Activated CD4-positive, alpha-beta T cell treated with anti-CD3 and anti-CD28 coated beads, Interleukin-2, amount 10 ng/mL, durations not matched to agents 7 days and 5 days (primary cell): Measurements from ENCODE around the gene AMPD3. TPM values are rescaled to one million over a fixed set of nuclear protein-coding genes. Genes with fewer than 3 reads are reported as not detected.

Source experiments
- CTCF ChIA-PET: fragments of 350-600 bp; sonication (Branson Sonifier 250); formaldehyde crosslinking; loops from one replicate; lab custom pipeline; 2021; ENCODE audit warnings: antibody characterized with exemption; lab: Charles Lee
- POLR2A ChIA-PET: fragments of 350-600 bp; sonication (Branson Sonifier 250); formaldehyde crosslinking; loops from one replicate; lab custom pipeline; 2021; ENCODE audit warnings: antibody characterized with exemption; lab: Charles Lee
- DNase-seq: peaks from one replicate; pipeline ENCODE4 v3.0.0-alpha.2; 2020
- H3K27ac Mint-ChIP-seq: one replicate; pipeline ENCODE4 v1.8.0; 2021; ENCODE audit warnings: mild to moderate bottlenecking, moderate library complexity, mixed read lengths
- H3K27me3 Mint-ChIP-seq: one replicate; pipeline ENCODE4 v1.8.0; 2021; ENCODE audit warnings: mixed read lengths
- H3K36me3 Mint-ChIP-seq: one replicate; pipeline ENCODE4 v1.8.0; 2021; ENCODE audit warnings: low read depth, mixed read lengths
- H3K4me1 Mint-ChIP-seq: one replicate; pipeline ENCODE4 v1.8.0; 2021; ENCODE audit warnings: mixed read lengths
- H3K4me3 Mint-ChIP-seq: one replicate; pipeline ENCODE4 v1.8.0; 2021; ENCODE audit warnings: mild to moderate bottlenecking, moderate library complexity, mixed read lengths
- H3K9me3 Mint-ChIP-seq: one replicate; pipeline ENCODE4 v1.8.0; 2021; ENCODE audit warnings: mixed read lengths
- total RNA-seq, 2 experiments: library from RNA; stranded (reverse); gene quantifications; one replicate each; pipeline ENCODE4 v1.2.3, GENCODE V29; 2021

Gene AMPD3
- total RNA-seq, 2 experiments from 2014 or later = 20.3 to 20.8 TPM

DNA sequence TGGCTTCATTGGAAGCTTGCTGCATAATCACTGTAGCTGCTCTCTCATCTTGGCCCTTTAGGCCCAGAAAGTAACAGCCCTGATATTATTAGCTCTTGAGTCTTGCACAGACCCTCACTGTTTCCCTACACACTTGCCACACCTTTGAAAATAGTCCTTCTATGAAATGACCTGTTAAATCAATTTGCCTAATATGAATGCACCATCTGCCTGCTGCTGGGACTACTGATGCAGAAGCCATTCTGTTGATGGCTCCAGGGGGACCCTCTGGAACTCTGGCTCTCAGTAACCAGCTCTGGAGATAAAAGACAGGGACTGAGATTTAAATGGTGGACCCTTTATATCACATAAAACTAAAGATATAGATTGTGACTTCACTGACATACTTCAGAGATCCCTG, 14.7 kb upstream of the AMPD3 start:
- no peak overlapping the region for H3K4me3 Mint-ChIP-seq
- peaks cover 36% of the 10 kb centered on the region for H3K4me1 Mint-ChIP-seq
- ChIA-PET CTCF (interaction anchor here (1.0 to 7.3 kb wide), 4 partner anchors 11 to 330 kb away, joined by 3 to 50 read pairs (median 4); partner anchors contain the start of gene AMPD3), POLR2A (no interaction called here)
- peaks cover 9% of the 10 kb centered on the region for H3K27me3 Mint-ChIP-seq
- DNase-seq = no peak
- no peaks in the 10 kb centered on the region for H3K36me3 Mint-ChIP-seq
- H3K9me3 Mint-ChIP-seq = no peaks in the 10 kb centered on the region
- no peak overlapping the region for H3K27ac Mint-ChIP-seq

DNA sequence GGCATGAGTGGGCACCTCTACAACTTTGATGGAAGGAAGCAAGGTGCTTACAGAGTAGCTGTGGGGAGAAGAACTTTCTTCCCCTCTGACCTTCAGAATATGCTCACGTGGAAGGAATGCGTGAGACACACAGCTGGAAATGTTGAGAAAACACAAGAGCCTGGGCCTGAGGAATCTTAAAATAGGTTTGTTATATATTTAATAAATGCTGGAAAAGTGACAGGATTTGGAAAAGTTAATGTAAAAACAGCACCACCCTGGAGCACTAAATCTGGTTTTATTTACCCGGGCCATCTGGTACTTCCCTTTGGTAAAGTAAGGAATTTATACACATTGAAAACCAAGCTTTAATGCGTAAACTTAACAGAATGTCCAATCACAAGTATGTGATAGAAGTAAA, 14.0 kb upstream of the AMPD3 start:
- POLR2A ChIA-PET = no interaction called here
- no peak overlapping the region for H3K4me3 Mint-ChIP-seq
- DNase-seq = no peak
- CTCF ChIA-PET = interaction anchor here (0.6 to 7.3 kb wide), 5 partner anchors 9 to 329 kb away, joined by 3 to 50 read pairs (median 4); partner anchors contain the start of gene AMPD3
- no peaks in the 10 kb centered on the region for H3K9me3 Mint-ChIP-seq
- peaks cover 37% of the 10 kb centered on the region for H3K4me1 Mint-ChIP-seq
- H3K36me3 Mint-ChIP-seq = no peaks in the 10 kb centered on the region
- peaks cover 9% of the 10 kb centered on the region for H3K27me3 Mint-ChIP-seq
- no peak overlapping the region for H3K27ac Mint-ChIP-seq

DNA sequence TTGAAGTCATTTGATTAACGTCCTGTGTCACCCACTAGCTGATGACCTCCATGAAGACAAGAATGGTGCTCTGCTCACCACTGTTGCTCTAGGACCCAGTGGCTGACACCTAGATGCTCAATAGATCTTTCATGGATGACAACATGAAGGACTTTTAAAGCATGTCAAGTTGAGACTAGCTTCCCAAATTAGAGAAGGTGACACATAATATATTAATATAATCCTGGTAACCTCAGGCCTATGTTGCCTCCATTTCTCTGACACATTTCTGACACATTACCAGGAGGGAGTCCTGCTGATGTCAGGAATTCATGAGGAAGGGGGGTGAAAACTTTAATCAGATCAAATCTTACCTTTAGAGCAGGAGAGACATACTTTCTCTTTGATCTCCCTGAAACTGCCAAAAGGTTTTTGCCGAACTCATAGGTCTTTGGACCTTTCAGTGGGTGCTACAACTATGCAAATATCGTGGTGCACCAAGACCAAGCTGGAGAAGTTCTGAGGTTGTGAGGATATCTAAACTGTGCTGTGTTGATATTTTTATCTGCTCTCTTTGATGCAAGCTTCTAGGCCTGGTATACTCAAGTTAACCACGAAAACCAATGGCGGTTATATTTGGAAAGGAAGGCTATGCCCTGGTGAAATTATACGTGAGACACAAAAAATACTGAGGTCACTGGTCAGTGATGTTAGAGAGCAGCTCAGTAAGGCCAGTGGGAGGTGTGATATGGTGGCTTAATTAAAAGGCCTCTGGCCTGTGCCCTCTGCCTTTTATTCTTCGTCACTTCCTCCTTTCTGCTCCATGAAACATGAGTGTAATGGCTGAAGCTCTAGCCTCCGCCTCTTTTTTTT, 13.2 kb upstream of the AMPD3 start:
- ChIA-PET POLR2A (interaction anchor here (0.7 kb wide), 1 partner anchor 309 kb away, joined by 3 read pairs; the partner anchor contains the start of gene CTR9), CTCF (interaction anchor here (0.6 to 7.3 kb wide), 7 partner anchors 8 to 99 kb away, joined by 3 to 50 read pairs (median 5); partner anchors contain the start of genes AMPD3 and RNF141)
- H3K27me3 Mint-ChIP-seq = peaks cover 9% of the 10 kb centered on the region
- peaks cover 37% of the 10 kb centered on the region for H3K4me1 Mint-ChIP-seq
- H3K9me3 Mint-ChIP-seq = no peaks in the 10 kb centered on the region
- no peak overlapping the region for H3K4me3 Mint-ChIP-seq
- peak overlapping the region; percentile 47 for H3K27ac Mint-ChIP-seq
- H3K36me3 Mint-ChIP-seq = no peaks in the 10 kb centered on the region
- peak; percentile 45 for DNase-seq

DNA sequence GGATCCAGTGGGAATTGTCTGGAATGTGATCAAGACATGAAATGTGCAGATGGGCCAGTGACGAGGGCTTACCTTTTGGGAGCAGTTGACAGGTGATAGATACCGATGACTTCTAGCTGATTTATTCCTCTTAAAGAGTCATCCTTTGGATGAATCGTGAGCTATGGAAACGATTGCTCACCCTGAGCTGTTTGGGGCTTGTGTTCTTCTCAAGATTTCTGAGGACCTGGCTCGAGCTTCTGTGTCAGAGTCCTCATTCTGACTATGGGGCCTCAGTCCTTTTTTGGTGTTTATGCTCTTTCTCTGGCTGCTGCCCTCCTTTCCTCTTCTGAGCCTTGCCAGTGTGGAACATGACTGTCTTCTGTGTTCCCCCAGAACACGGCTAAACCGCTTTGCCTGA, 11.9 kb upstream of the AMPD3 start:
- no peak overlapping the region for H3K27ac Mint-ChIP-seq
- no peaks in the 10 kb centered on the region for H3K9me3 Mint-ChIP-seq
- CTCF ChIA-PET = interaction anchor here (1.4 to 7.3 kb wide), 2 partner anchors 11 to 98 kb away, joined by 5 to 50 read pairs; partner anchors contain the start of genes AMPD3 and RNF141
- POLR2A ChIA-PET = no interaction called here
- peaks cover 47% of the 10 kb centered on the region for H3K4me1 Mint-ChIP-seq
- H3K4me3 Mint-ChIP-seq = no peak overlapping the region
- no peak for DNase-seq
- H3K36me3 Mint-ChIP-seq = no peaks in the 10 kb centered on the region
- peaks cover 3% of the 10 kb centered on the region for H3K27me3 Mint-ChIP-seq

DNA sequence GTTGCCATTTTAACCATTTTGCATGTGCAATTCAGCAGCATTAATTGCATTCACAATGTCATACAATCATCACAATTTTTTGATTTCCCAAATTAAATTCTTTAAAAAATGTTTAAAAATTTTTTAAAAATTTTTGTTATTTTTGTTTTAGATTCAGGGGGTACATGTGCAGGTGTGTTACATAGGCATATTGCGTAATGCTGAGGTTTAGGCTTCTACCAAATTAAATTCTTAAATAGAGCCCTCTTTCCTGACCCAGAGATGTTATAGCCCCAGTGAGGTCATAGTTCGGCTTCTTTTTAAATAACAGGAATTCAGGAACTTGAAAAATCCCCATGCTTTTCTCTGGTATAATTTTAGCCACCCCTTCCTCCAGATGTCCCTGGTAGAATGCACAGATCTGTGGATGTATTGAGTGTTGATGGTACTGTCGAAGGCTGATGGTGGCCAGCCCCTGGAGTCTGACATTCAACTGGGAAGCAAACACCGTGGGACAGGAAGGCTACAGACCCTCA, 11.3 kb upstream of the AMPD3 start:
- H3K9me3 Mint-ChIP-seq = no peaks in the 10 kb centered on the region
- H3K27ac Mint-ChIP-seq = no peak overlapping the region
- CTCF ChIA-PET = interaction anchor here (1.7 to 7.3 kb wide), 2 partner anchors 10 kb away, joined by 8 to 50 read pairs; partner anchors contain the start of gene AMPD3
- H3K4me3 Mint-ChIP-seq = no peak overlapping the region
- H3K4me1 Mint-ChIP-seq = peaks cover 47% of the 10 kb centered on the region
- POLR2A ChIA-PET = no interaction called here
- DNase-seq = no peak
- H3K36me3 Mint-ChIP-seq = no peaks in the 10 kb centered on the region
- H3K27me3 Mint-ChIP-seq = peaks cover 6% of the 10 kb centered on the region

DNA sequence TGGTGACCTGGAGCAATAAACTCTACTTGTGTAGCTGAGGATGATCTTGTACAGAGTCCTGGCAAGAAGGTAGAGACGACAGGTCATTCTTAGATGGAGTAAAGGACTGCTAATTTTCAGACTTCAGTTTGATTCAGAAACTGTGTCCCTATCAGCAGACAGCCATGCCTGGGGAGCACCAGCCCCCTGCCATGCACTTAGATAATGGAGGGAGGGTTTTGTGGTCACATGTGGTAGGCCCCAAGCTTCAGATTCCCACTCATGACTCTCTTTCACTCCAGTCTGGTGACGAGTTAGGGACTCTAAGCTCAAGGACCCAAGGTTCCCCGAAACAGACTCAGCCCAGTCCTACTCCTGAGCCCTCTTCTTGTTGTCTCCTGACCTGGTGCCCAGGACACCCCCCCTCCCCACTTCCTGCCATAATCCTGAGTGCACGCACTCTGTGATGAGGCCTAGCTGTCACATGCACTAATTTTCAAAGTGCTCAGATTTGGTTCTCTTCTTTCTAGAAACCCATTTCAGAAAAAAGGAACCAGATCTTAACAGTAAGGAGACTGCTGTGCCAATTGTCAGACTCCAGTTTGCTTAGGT, 10.2 kb upstream of the AMPD3 start:
- Mint-ChIP-seq H3K4me3 (no peak overlapping the region), H3K9me3 (no peaks in the 10 kb centered on the region), H3K36me3 (peaks cover 4% of the 10 kb centered on the region), H3K27me3 (peaks cover 9% of the 10 kb centered on the region), H3K27ac (no peak overlapping the region), H3K4me1 (peaks cover 54% of the 10 kb centered on the region)
- POLR2A ChIA-PET = interaction anchor here (0.6 kb wide), 1 partner anchor 138 kb away, joined by 3 read pairs; no protein-coding TSS in a partner anchor
- peak; percentile 27 for DNase-seq
- CTCF ChIA-PET = interaction anchor here (0.7 to 1.7 kb wide), 4 partner anchors 9 to 96 kb away, joined by 3 to 8 read pairs (median 3); partner anchors contain the start of gene RNF141

DNA sequence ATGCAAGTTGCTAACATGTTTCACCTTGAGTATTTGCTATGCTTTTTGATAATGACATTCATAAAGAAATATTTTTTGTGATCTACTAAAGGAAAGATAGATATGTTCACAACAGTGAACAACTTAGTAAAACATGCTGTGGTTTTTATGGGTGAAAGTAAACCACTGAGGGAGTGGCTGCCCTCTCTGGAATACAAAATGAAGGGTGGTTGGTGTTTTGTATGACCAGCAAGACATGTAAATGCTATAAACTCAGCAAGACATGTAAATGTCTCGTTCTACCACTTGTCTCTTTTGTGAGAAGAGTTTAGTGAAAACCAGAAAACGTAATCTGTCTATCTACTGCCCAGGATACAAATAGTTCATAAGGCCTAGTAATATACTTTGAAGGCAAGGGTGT, 7.6 kb upstream of the AMPD3 start:
- DNase-seq = no peak
- no peak overlapping the region for H3K4me3 Mint-ChIP-seq
- ChIA-PET CTCF (interaction anchor here (0.6 to 1.8 kb wide), 2 partner anchors 18 to 93 kb away, joined by 3 to 4 read pairs; partner anchors contain the start of gene RNF141), POLR2A (no interaction called here)
- no peaks in the 10 kb centered on the region for H3K9me3 Mint-ChIP-seq
- H3K27me3 Mint-ChIP-seq = peaks cover 11% of the 10 kb centered on the region
- H3K36me3 Mint-ChIP-seq = peaks cover 4% of the 10 kb centered on the region
- peaks cover 59% of the 10 kb centered on the region for H3K4me1 Mint-ChIP-seq
- H3K27ac Mint-ChIP-seq = no peak overlapping the region

DNA sequence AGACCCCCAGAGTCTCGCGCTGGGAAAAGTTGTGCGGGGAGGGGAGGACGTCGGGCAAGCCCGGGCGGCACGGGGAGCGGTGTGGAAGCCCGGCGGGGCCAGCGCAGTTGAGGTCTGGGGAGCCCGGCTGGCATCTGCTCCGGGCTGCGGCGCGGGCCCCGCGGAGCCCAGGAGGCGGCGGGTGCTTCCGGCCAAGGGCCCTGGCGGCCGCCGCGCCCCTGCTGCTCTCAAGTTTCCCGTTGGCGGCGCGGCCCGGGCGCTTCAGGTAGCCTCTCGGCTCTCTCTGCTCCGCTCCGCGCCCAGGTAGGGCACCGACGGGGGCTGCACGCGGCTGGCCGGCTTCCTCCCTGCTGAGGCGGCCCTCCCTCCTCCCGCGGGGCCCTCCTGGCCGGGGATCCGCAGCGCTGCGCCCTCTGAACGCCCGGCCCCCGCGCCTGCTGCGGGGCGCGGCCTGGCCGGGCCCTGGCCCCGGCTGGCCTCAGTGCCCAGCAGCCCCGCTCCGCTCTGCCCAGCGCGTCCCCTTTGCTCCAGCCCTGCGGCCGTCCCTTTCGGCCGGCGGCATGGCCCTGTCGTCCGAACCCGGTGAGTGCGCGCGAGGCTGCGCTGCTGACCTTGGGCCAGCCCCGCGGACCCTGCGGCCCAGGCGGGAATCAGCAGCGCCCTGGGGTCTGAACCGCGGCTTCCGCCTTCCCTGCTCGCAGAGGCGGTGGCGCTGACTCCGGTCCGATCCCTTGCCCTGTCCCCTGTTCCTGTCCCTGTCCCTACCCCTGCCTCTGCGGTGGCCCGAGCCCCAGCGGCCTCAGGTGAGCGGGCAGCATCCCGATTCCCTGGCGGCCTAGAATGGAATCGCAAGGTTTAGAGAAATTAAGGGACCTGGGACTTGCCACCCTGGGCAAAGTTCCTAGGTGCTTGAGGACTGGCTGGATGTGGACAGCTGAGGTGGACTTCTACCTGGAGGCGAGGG, 4.3 kb upstream of the AMPD3 start:
- H3K36me3 Mint-ChIP-seq = peaks cover 4% of the 10 kb centered on the region
- H3K4me1 Mint-ChIP-seq = peaks cover 53% of the 10 kb centered on the region
- CTCF ChIA-PET = interaction anchor here (1.3 to 5.9 kb wide), 4 partner anchors 9 to 90 kb away, joined by 3 to 50 read pairs (median 6); partner anchors contain the start of gene RNF141
- peak; percentile 46 for DNase-seq
- H3K9me3 Mint-ChIP-seq = no peaks in the 10 kb centered on the region
- H3K27ac Mint-ChIP-seq = peak overlapping the region; percentile 90
- peak overlapping the region; percentile 79 for H3K4me3 Mint-ChIP-seq
- POLR2A ChIA-PET = no interaction called here
- H3K27me3 Mint-ChIP-seq = peaks cover 11% of the 10 kb centered on the region

DNA sequence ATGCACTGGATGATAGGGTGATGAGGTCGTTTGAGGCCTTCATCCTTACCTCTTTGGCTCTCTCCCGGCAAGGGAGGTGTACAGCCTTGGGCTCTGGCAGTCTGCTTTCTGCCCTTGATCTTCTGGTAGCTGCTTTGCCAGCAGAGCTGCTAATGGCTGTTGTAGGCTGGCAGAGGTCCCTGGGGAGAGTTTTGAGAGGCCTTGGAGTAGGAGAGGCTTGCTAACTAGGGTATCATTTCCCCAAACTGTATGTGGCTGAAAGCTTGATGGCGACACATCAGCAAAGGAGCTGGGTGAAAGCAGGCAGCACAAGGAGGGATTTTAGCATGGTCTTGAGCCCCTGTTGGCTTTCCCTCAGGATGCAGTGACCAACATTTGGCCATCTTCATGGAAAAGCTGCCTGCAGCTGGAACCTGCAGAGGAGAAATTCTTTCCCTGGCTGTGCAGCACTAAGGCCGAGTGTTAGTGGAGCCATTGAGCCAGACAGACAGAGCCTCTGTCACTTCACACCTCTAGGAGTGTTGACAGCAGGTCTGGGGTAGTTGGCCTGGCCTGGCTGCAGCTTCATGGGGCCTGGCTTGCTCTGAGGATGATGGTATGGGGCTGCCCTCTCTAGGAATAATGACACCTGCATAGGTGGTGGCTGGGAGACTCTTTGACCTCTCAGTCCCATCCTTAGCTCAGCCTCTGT, 3.5 kb upstream of the AMPD3 start:
- Mint-ChIP-seq H3K27ac (peak overlapping the region; percentile 90), H3K4me3 (peak overlapping the region; percentile 79), H3K27me3 (peaks cover 11% of the 10 kb centered on the region), H3K36me3 (peaks cover 4% of the 10 kb centered on the region), H3K4me1 (peaks cover 59% of the 10 kb centered on the region), H3K9me3 (no peaks in the 10 kb centered on the region)
- CTCF ChIA-PET = interaction anchor here (0.7 to 5.9 kb wide), 9 partner anchors 8 to 1810 kb away, joined by 3 to 50 read pairs (median 5); partner anchors contain the start of gene RNF141
- DNase-seq = no peak
- POLR2A ChIA-PET = no interaction called here

DNA sequence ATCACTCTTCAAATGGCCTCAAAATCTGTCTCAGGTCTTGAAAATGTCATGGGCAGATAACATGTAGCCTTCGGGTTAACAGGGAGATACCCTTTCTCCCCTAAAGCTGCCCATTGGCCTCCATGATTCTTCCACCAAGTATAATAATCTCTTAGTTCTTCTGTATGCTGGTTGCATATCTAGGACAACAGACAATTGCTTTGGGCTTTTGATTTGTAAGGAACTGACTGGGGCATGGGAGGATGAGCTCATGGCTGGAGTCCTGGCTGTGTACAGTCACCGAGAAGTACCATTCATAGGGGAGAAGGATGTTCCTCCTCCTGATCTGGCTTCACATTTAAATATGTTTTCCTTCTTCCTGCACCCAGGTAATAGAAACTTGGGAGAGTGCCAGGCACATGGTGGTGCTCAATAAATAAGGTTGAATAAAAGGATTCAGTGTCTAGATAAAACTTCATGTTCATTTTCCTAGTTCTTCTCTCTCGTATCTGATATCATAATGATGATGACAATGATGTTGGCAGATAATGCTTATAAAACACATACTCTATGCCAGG, 2.8 kb upstream of the AMPD3 start:
- Mint-ChIP-seq H3K27ac (no peak overlapping the region), H3K4me3 (peak overlapping the region; percentile 79), H3K4me1 (peaks cover 62% of the 10 kb centered on the region), H3K36me3 (peaks cover 5% of the 10 kb centered on the region), H3K9me3 (no peaks in the 10 kb centered on the region), H3K27me3 (peaks cover 11% of the 10 kb centered on the region)
- CTCF ChIA-PET = interaction anchor here (0.7 to 5.9 kb wide), 9 partner anchors 8 to 1811 kb away, joined by 3 to 50 read pairs (median 5); partner anchors contain the start of gene RNF141
- no peak for DNase-seq
- POLR2A ChIA-PET = no interaction called here

DNA sequence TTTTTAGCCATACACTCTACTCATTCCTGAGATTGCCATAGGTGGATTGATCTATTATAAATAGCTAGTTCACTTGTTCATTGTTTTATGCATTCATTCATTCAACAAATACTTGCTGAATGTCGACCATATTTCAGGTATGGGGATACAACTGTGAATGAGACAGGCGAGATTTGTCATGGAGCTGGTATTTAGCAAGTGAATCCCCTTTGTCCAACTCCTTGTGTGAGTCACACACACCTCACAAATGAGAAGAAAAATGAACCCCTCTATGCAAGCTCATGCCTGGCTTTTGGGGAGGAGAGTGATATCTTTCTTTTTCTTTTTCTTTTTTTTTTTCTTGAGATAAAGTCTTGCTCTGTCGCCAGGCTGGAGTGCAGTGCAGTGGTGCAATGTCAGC, 1.8 kb upstream of the AMPD3 start:
- CTCF ChIA-PET = interaction anchor here (0.6 to 5.9 kb wide), 6 partner anchors 9 to 1902 kb away, joined by 3 to 50 read pairs (median 6); partner anchors contain the start of gene RNF141
- POLR2A ChIA-PET = interaction anchor here (0.5 to 0.7 kb wide), 3 partner anchors 21 to 416 kb away, joined by 3 to 5 read pairs (median 4); no protein-coding TSS in a partner anchor
- Mint-ChIP-seq H3K4me1 (peaks cover 63% of the 10 kb centered on the region), H3K27me3 (peaks cover 9% of the 10 kb centered on the region), H3K27ac (no peak overlapping the region), H3K4me3 (no peak overlapping the region), H3K36me3 (peaks cover 6% of the 10 kb centered on the region), H3K9me3 (no peaks in the 10 kb centered on the region)
- no peak for DNase-seq
